ENCODE measurements around the gene C8G. TPM values are rescaled to one million over a fixed set of nuclear protein-coding genes. Genes with fewer than 3 reads are reported as not detected.

C8G gene
- polyA plus RNA-seq, 1 experiment: 0.48 TPM

- TF ChIP-seq, protein P1, sequence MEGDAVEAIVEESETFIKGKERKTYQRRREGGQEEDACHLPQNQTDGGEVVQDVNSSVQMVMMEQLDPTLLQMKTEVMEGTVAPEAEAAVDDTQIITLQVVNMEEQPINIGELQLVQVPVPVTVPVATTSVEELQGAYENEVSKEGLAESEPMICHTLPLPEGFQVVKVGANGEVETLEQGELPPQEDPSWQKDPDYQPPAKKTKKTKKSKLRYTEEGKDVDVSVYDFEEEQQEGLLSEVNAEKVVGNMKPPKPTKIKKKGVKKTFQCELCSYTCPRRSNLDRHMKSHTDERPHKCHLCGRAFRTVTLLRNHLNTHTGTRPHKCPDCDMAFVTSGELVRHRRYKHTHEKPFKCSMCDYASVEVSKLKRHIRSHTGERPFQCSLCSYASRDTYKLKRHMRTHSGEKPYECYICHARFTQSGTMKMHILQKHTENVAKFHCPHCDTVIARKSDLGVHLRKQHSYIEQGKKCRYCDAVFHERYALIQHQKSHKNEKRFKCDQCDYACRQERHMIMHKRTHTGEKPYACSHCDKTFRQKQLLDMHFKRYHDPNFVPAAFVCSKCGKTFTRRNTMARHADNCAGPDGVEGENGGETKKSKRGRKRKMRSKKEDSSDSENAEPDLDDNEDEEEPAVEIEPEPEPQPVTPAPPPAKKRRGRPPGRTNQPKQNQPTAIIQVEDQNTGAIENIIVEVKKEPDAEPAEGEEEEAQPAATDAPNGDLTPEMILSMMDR (IDR thresholded peaks at IDR 0.05; ENCODE audit: insufficient read depth, low read depth, low read length): no peak
- Histone ChIP-seq H3K4me3 (ENCODE audit: low read depth, low read length) (no peak overlapping the region), H3K36me3 (ENCODE audit: control insufficient read depth, insufficient read depth, low read length) (peaks cover 32% of the 10 kb centered on the region), H3K27me3 (ENCODE audit: control insufficient read depth, insufficient read depth, low read length) (no peaks in the 10 kb centered on the region)
- ChIA-PET CTCF (interaction anchor here (1.0 kb wide), 1 partner anchor 108 kb away, joined by 3 read pairs; no protein-coding TSS in a partner anchor), POLR2A (no interaction called here)
- DNase-seq (ENCODE audit: low read depth): no peak
Measured at GRCh38 chr9:136921307-136921706, 23.7 kb upstream of the C8G start.

DNA sequence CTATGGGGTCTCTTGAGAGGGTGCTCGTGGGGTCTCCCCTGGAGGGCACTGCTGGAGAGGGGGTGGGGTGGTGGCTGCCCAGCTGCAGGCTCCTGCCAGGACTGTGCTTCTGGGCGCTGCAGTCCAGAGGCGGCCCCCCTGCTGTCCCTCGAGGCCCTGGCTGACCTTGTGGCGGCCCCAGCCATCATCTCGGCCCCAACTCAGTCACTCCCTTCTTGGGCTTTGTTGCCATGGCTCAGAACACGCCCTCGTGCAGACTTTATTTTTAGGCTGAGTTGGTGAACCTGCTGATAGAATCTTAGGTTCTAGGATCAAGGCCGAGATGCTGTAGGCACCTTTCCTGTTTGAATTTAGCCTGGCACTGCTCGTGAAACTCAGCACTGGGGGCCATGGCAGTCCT lies 23.3 kb upstream of the C8G start:
- ChIA-PET POLR2A (no interaction called here), CTCF (interaction anchor here (1.0 kb wide), 1 partner anchor 107 kb away, joined by 3 read pairs; no protein-coding TSS in a partner anchor)
- no peak overlapping the region for H3K4me3 ChIP-seq (ENCODE audit: low read depth, low read length)
- DNase-seq (ENCODE audit: low read depth): no peak
- H3K36me3 ChIP-seq (ENCODE audit: control insufficient read depth, insufficient read depth, low read length): peaks cover 30% of the 10 kb centered on the region
- TF ChIP-seq, protein P1 (IDR thresholded peaks at IDR 0.05; ENCODE audit: insufficient read depth, low read depth, low read length): no peak
- H3K27me3 ChIP-seq (ENCODE audit: control insufficient read depth, insufficient read depth, low read length): no peaks in the 10 kb centered on the region

- TF ChIP-seq, protein P1 (IDR thresholded peaks at IDR 0.05; ENCODE audit: insufficient read depth, low read depth, low read length): no peak
- Histone ChIP-seq H3K4me3 (ENCODE audit: low read depth, low read length) (no peak overlapping the region), H3K27me3 (ENCODE audit: control insufficient read depth, insufficient read depth, low read length) (no peaks in the 10 kb centered on the region), H3K36me3 (ENCODE audit: control insufficient read depth, insufficient read depth, low read length) (peaks cover 28% of the 10 kb centered on the region)
- no peak for DNase-seq (ENCODE audit: low read depth)
- CTCF ChIA-PET: no interaction called here
- POLR2A ChIA-PET: no interaction called here
Measured at GRCh38 chr9:136922540-136922939, 22.5 kb upstream of the C8G start.

DNA sequence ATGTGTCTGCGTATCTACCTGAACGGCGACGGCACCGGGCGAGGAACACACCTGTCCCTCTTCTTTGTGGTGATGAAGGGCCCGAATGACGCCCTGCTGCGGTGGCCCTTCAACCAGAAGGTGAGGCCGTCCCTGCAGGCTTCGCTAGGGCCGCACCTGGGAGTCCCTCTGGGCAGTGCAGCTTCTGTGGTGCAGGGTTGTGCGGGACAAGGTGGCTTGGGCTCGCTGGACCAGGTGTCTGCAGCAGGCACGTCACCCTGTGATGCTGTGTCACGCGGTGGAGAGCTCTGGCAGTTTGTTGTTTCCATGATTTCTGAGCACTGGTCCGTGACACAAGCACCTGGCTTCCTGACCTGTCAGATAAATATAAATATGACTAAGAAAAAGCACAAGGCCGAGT lies 21.2 kb upstream of the C8G start:
- H3K4me3 ChIP-seq (ENCODE audit: low read depth, low read length): no peak overlapping the region
- H3K36me3 ChIP-seq (ENCODE audit: control insufficient read depth, insufficient read depth, low read length): peaks cover 31% of the 10 kb centered on the region
- POLR2A ChIA-PET: no interaction called here
- H3K27me3 ChIP-seq (ENCODE audit: control insufficient read depth, insufficient read depth, low read length): no peaks in the 10 kb centered on the region
- CTCF ChIA-PET: interaction anchor here (0.6 kb wide), 1 partner anchor 123 kb away, joined by 3 read pairs; no protein-coding TSS in a partner anchor
- no peak for DNase-seq (ENCODE audit: low read depth)
- TF ChIP-seq, protein P1 (IDR thresholded peaks at IDR 0.05; ENCODE audit: insufficient read depth, low read depth, low read length): no peak

DNA sequence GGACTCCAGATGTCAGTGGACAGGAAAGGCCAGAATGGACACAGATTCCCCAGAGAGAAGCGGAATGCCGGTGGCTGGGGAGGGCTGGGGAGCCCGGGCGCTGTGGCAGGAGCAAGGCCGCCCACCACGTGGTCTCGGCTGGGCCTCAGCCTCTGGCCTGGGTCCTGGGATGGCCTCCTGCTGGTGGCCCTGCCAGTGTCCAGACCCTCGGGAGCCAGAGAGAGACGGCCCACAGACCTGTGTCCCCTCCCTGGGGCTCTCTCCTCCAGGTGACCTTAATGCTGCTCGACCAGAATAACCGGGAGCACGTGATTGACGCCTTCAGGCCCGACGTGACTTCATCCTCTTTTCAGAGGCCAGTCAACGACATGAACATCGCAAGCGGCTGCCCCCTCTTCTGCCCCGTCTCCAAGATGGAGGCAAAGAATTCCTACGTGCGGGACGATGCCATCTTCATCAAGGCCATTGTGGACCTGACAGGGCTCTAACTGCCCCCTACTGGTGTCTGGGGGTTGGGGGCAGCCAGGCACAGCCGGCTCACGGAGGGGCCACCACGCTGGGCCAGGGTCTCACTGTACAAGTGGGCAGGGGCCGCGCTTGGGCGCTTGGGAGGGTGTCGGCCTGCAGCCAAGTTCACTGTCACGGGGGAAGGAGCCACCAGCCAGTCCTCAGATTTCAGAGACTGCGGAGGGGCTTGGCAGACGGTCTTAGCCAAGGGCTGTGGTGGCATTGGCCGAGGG lies 19.5 kb upstream of the C8G start:
- H3K4me3 ChIP-seq (ENCODE audit: low read depth, low read length): no peak overlapping the region
- TF ChIP-seq, protein P1 (IDR thresholded peaks at IDR 0.05; ENCODE audit: insufficient read depth, low read depth, low read length): no peak
- H3K27me3 ChIP-seq (ENCODE audit: control insufficient read depth, insufficient read depth, low read length): no peaks in the 10 kb centered on the region
- DNase-seq (ENCODE audit: low read depth): no peak
- peaks cover 21% of the 10 kb centered on the region for H3K36me3 ChIP-seq (ENCODE audit: control insufficient read depth, insufficient read depth, low read length)
- ChIA-PET CTCF (interaction anchor here (0.8 kb wide), 1 partner anchor 19 kb away, joined by 3 read pairs; the partner anchor contains the start of gene FBXW5), POLR2A (no interaction called here)
